Testis (tissue), 2 donors: ENCODE data around the gene PPP1R11.
"Not testable (repeated sequence)": the region's sequence is repeated elsewhere in the genome, so short reads cannot be mapped to it uniquely, and the experiment has no call there.

Source experiments
- POLR2A ChIP-seq: fragments of 450-650 bp; IDR thresholded peaks from one replicate; pipeline ENCODE4 v1.6.1; 2017; ENCODE audit warnings: antibody characterized with exemption, mild to moderate bottlenecking, moderate library complexity
- TF ChIP-seq, protein P1 (sequence below), 3 experiments: fragments of 450-650 bp in 2 of 3; fragments of 200-600 bp in 1 of 3; sonication (generic) in 1 of 3; IDR thresholded peaks; one replicate each; pipeline ENCODE4 v1.5.1; 2016 to 2019; ENCODE audit warnings: antibody characterized with exemption in 3 of 3, mild to moderate bottlenecking in 2 of 3, moderate library complexity in 1 of 3

DNA sequence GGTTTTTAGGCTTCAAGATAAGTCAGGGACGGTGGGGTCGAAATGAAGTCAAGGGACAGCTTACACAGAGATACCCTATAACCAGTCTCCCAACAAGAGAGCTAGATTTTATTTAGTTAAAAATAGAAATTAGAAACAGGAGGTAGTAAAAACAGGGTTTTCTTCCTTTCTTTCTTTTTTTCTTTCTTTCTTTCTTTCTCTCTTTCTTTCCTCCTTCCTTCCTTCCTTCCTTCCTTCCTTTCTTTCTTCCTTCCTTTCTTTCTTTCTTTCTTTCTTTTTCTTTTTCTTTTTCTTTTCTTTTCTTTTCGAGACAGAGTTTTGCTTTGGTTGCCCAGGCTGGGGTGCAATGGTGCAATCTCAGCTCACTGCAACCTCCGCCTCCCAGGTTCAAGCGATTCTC, 51.7 kb downstream of the PPP1R11 start:
- TF ChIP-seq, protein P1, sequence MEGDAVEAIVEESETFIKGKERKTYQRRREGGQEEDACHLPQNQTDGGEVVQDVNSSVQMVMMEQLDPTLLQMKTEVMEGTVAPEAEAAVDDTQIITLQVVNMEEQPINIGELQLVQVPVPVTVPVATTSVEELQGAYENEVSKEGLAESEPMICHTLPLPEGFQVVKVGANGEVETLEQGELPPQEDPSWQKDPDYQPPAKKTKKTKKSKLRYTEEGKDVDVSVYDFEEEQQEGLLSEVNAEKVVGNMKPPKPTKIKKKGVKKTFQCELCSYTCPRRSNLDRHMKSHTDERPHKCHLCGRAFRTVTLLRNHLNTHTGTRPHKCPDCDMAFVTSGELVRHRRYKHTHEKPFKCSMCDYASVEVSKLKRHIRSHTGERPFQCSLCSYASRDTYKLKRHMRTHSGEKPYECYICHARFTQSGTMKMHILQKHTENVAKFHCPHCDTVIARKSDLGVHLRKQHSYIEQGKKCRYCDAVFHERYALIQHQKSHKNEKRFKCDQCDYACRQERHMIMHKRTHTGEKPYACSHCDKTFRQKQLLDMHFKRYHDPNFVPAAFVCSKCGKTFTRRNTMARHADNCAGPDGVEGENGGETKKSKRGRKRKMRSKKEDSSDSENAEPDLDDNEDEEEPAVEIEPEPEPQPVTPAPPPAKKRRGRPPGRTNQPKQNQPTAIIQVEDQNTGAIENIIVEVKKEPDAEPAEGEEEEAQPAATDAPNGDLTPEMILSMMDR (IDR thresholded peaks at IDR 0.05): not testable (repeated sequence)
- TF ChIP-seq POLR2A: not testable (repeated sequence)
